ENCODE data around the gene YJEFN3. TPM values are rescaled to one million over a fixed set of nuclear protein-coding genes. Genes with fewer than 3 reads are reported as not detected.

Gene YJEFN3
- total RNA-seq, 1 experiment from 2014 or later = 18.5 TPM

- no peaks in the 10 kb centered on the region for H3K9me2 ChIP-seq (ENCODE audit: insufficient read depth)
- H3K27me3 ChIP-seq (ENCODE audit: insufficient read depth, low read depth) = no peaks in the 10 kb centered on the region
- no TSS peak for BruUV-seq (replicated peaks)
- peaks cover 22% of the 10 kb centered on the region for H3F3A ChIP-seq (ENCODE audit: insufficient read depth, low read depth)
- H4K20me1 ChIP-seq (ENCODE audit: insufficient read depth) = no peaks in the 10 kb centered on the region
- H2AFZ ChIP-seq = no peak overlapping the region
- H3K4me3 ChIP-seq = no peak overlapping the region
- no peak overlapping the region for H3K27ac ChIP-seq
- no peaks in the 10 kb centered on the region for H3K9me3 ChIP-seq (ENCODE audit: insufficient read depth, low read depth)
- no peaks in the 10 kb centered on the region for H3K36me3 ChIP-seq (ENCODE audit: low read depth)
- H3K4me2 ChIP-seq = no peak overlapping the region
- H3K4me1 ChIP-seq (replicated peaks; ENCODE audit: insufficient read depth) = peaks cover 11% of the 10 kb centered on the region
- no peak for TF ChIP-seq EZH2 (IDR thresholded peaks at IDR 0.05; ENCODE audit: low read depth)
- no peak for TF ChIP-seq CTCF (conservative IDR thresholded peaks at IDR 0.05)
- CTCF ChIA-PET = no interaction called here
- POLR2A ChIA-PET (ENCODE audit: unreplicated experiment) = no interaction called here
- intact Hi-C loops (cut with micrococcal nuclease; ENCODE audit: unreplicated experiment) = no loop called here
- no peaks in the 10 kb centered on the region for H3K79me2 ChIP-seq (ENCODE audit: low read depth)
- DNase-seq = no peak
Observed at GRCh38 chr19:19548915-19549759, 20.4 kb downstream of the YJEFN3 start.

- no TSS peak for BruUV-seq (replicated peaks)
- H3K4me1 ChIP-seq (replicated peaks; ENCODE audit: insufficient read depth) = peaks cover 11% of the 10 kb centered on the region
- H3K9me3 ChIP-seq (ENCODE audit: insufficient read depth, low read depth) = no peaks in the 10 kb centered on the region
- ChIA-PET POLR2A (ENCODE audit: unreplicated experiment) (no interaction called here), CTCF (no interaction called here)
- H3K4me2 ChIP-seq = no peak overlapping the region
- H3K27ac ChIP-seq = no peak overlapping the region
- H3F3A ChIP-seq (ENCODE audit: insufficient read depth, low read depth) = peaks cover 22% of the 10 kb centered on the region
- H3K9me2 ChIP-seq (ENCODE audit: insufficient read depth) = no peaks in the 10 kb centered on the region
- no peaks in the 10 kb centered on the region for H3K79me2 ChIP-seq (ENCODE audit: low read depth)
- H2AFZ ChIP-seq = no peak overlapping the region
- no peaks in the 10 kb centered on the region for H3K27me3 ChIP-seq (ENCODE audit: insufficient read depth, low read depth)
- DNase-seq = no peak
- no peaks in the 10 kb centered on the region for H4K20me1 ChIP-seq (ENCODE audit: insufficient read depth)
- intact Hi-C loops (cut with micrococcal nuclease; ENCODE audit: unreplicated experiment) = loop anchor here (5.0 kb wide), 1 partner anchor 92 kb away; the partner anchor contains the start of gene GMIP
- TF ChIP-seq CTCF (conservative IDR thresholded peaks at IDR 0.05) (no peak), EZH2 (IDR thresholded peaks at IDR 0.05; ENCODE audit: low read depth) (no peak)
- no peaks in the 10 kb centered on the region for H3K36me3 ChIP-seq (ENCODE audit: low read depth)
- no peak overlapping the region for H3K4me3 ChIP-seq
Observed at GRCh38 chr19:19549804-19550464, 21.2 kb downstream of the YJEFN3 start.

- peaks cover 11% of the 10 kb centered on the region for H3K4me1 ChIP-seq (replicated peaks; ENCODE audit: insufficient read depth)
- POLR2A ChIA-PET (ENCODE audit: unreplicated experiment) = no interaction called here
- no TSS peak for BruUV-seq (replicated peaks)
- no peaks in the 10 kb centered on the region for H3K27me3 ChIP-seq (ENCODE audit: insufficient read depth, low read depth)
- no peaks in the 10 kb centered on the region for H3K36me3 ChIP-seq (ENCODE audit: low read depth)
- CTCF ChIA-PET = no interaction called here
- no peaks in the 10 kb centered on the region for H3K9me3 ChIP-seq (ENCODE audit: insufficient read depth, low read depth)
- H3K27ac ChIP-seq = no peak overlapping the region
- no peak overlapping the region for H3K4me2 ChIP-seq
- no peaks in the 10 kb centered on the region for H4K20me1 ChIP-seq (ENCODE audit: insufficient read depth)
- no peak overlapping the region for H3K4me3 ChIP-seq
- TF ChIP-seq EZH2 (IDR thresholded peaks at IDR 0.05; ENCODE audit: low read depth) = no peak
- TF ChIP-seq CTCF (conservative IDR thresholded peaks at IDR 0.05) = no peak
- no peaks in the 10 kb centered on the region for H3K79me2 ChIP-seq (ENCODE audit: low read depth)
- H3F3A ChIP-seq (ENCODE audit: insufficient read depth, low read depth) = peaks cover 22% of the 10 kb centered on the region
- no peak overlapping the region for H2AFZ ChIP-seq
- no peaks in the 10 kb centered on the region for H3K9me2 ChIP-seq (ENCODE audit: insufficient read depth)
- no peak for DNase-seq
- intact Hi-C loops (cut with micrococcal nuclease; ENCODE audit: unreplicated experiment) = loop anchor here (5.0 kb wide), 1 partner anchor 92 kb away; the partner anchor contains the start of gene GMIP
Observed at GRCh38 chr19:19550485-19550929, 21.8 kb downstream of the YJEFN3 start.

All from PC-9 (cell line).